ENCODE measurements around the gene NGFR.
A peak's percentile ranks its signal among the peaks of the same experiment; 100 is the strongest.

The NGFR gene

DNA sequence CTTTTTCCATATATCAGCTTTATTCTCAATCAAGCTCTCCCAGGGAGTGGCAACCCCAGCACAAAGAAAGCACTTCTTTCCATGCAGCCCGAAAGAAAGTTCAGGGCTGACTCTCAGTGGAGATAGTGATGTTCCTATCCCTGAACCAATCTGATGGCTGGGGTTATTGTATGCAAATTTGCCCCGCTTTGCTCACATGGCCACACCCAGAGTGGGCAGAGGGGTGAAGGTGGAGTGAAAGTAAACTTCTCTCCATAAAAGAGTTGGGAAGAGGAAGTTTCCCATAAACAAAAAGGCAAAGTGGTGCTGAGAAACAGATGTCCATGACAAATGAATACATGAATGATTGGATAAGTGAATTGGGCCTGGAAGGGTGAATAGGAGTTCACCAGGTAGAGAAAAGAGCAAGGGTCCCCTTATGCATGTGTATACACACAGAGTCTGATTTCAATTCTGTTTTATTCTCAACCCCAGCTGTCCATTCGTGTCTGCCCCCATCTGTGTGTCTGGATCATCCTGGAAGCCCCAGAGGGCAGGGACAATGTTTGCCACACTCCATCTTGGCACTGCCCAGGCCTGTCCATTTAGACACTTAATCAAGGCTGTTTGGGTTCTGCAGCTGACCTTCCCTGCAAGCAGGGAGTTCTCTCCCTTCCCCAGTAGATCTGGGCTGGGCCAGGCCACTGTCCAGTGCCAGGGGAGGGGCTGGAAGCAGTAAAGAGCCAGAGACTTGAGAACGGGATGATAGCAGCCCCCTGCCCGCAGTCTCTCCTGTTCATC, 14.1 kb upstream of the NGFR start:
- no peak for TF ChIP-seq CTCF (IDR thresholded peaks at IDR 0.05)
- H3K27me3 Mint-ChIP-seq (ENCODE audit: low read depth, poor library complexity): peaks cover 69% of the 10 kb centered on the region
- H3K4me3 Mint-ChIP-seq: no peak overlapping the region
- H3K9me3 Mint-ChIP-seq: no peaks in the 10 kb centered on the region
- no peak for DNase-seq
- peaks cover 46% of the 10 kb centered on the region for H3K4me1 Mint-ChIP-seq
- H3K27ac Mint-ChIP-seq: peak overlapping the region; percentile 24
- H3K36me3 Mint-ChIP-seq (ENCODE audit: low read depth): no peaks in the 10 kb centered on the region

- peaks cover 56% of the 10 kb centered on the region for H3K27me3 Mint-ChIP-seq (ENCODE audit: low read depth, poor library complexity)
- no peaks in the 10 kb centered on the region for H3K36me3 Mint-ChIP-seq (ENCODE audit: low read depth)
- DNase-seq: no peak
- H3K4me1 Mint-ChIP-seq: peaks cover 58% of the 10 kb centered on the region
- no peak for TF ChIP-seq CTCF (IDR thresholded peaks at IDR 0.05)
- H3K27ac Mint-ChIP-seq: no peak overlapping the region
- no peaks in the 10 kb centered on the region for H3K9me3 Mint-ChIP-seq
- H3K4me3 Mint-ChIP-seq: no peak overlapping the region
Observed at GRCh38 chr17:49482144-49482817, 12.8 kb upstream of the NGFR start.

- no peak overlapping the region for H3K27ac Mint-ChIP-seq
- peak overlapping the region; percentile 49 for H3K4me3 Mint-ChIP-seq
- H3K27me3 Mint-ChIP-seq (ENCODE audit: low read depth, poor library complexity): peaks cover 41% of the 10 kb centered on the region
Observed at GRCh38 chr17:49483599-49484509, 11.2 kb upstream of the NGFR start.

DNA sequence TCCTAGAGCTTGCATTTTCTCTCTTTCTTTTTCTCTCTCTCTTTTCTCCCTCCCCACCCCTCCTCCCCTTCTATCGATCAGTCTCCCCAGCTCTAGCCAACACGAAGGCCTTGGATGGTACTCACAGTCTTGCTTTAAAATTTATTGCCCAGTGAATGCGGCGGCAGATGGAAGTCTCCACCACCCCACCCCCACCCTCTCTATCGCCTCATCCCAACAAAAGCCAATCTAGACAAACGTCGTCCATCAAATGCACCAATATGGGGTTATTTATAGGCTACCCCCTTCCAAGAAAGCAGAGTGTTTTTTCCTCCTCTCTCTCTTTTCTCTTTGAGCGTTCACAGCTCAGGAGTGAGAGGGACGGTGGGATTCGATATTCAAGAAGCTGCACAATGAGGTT, 10.5 kb upstream of the NGFR start:
- H3K27me3 Mint-ChIP-seq (ENCODE audit: low read depth, poor library complexity): peaks cover 40% of the 10 kb centered on the region
- no peak for TF ChIP-seq CTCF (IDR thresholded peaks at IDR 0.05)
- peak overlapping the region; percentile 49 for H3K4me3 Mint-ChIP-seq
- no peaks in the 10 kb centered on the region for H3K36me3 Mint-ChIP-seq (ENCODE audit: low read depth)
- DNase-seq: no peak
- H3K27ac Mint-ChIP-seq: no peak overlapping the region
- peaks cover 82% of the 10 kb centered on the region for H3K4me1 Mint-ChIP-seq
- H3K9me3 Mint-ChIP-seq: no peaks in the 10 kb centered on the region

More at GRCh38 chr17:49483599-49484509, 11.2 kb upstream of the NGFR start:
- Mint-ChIP-seq H3K4me1 (peaks cover 74% of the 10 kb centered on the region), H3K9me3 (no peaks in the 10 kb centered on the region), H3K36me3 (ENCODE audit: low read depth) (no peaks in the 10 kb centered on the region)
- no peak for TF ChIP-seq CTCF (IDR thresholded peaks at IDR 0.05)
- no peak for DNase-seq

- Mint-ChIP-seq H3K27me3 (ENCODE audit: low read depth, poor library complexity) (peaks cover 43% of the 10 kb centered on the region), H3K27ac (no peak overlapping the region), H3K36me3 (ENCODE audit: low read depth) (no peaks in the 10 kb centered on the region), H3K4me1 (peaks cover 92% of the 10 kb centered on the region), H3K9me3 (no peaks in the 10 kb centered on the region), H3K4me3 (peak overlapping the region; percentile 54)
- no peak for TF ChIP-seq CTCF (IDR thresholded peaks at IDR 0.05)
- peak; percentile 72 for DNase-seq
Observed at GRCh38 chr17:49486012-49486641, 9.0 kb upstream of the NGFR start.

All from nephron progenitor cell (in vitro differentiated cells).